HG03060 (cell line): Measurements from ENCODE around the gene BMPR1B.
"Not testable (repeated sequence)": the region's sequence is repeated elsewhere in the genome, so short reads cannot be mapped to it uniquely, and the experiment has no call there.

Source experiments
- ATAC-seq: cut with Tn5 transposase; IDR thresholded peaks from one replicate; pipeline ENCODE4 v1.9.1; 2021; ENCODE audit warnings: low read depth, moderate number of reproducible peaks; ENCODE audit not compliant: unreplicated experiment

Gene BMPR1B

GRCh38 chr4:95017305-95018064, 259.7 kb downstream of the BMPR1B start:
- ATAC-seq, result no peak

GRCh38 chr4:95018785-95019184, 261.0 kb downstream of the BMPR1B start:
- ATAC-seq, result no peak

GRCh38 chr4:95020521-95020920, 262.8 kb downstream of the BMPR1B start:
- ATAC-seq, result no peak

GRCh38 chr4:95021099-95021498, 263.3 kb downstream of the BMPR1B start:
- ATAC-seq, result no peak

DNA sequence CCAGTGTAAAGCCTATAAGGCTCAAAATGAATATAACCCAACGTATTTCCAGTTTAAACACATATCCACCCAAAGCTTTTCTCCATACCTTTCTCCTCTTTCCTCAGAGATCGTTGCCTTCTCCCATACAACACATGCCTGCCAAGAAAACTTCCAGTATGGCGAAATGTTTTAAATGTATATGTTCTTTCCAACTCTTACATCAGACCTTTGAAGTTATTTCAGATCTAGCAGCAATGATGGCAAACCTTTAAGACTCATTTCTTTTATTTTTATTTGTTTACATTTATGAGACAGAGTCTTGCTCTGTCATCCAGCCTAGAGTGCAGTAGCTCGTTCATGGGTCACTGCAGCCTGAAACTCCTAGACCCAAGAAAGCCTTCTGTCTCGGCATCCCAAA, 265.4 kb downstream of the BMPR1B start:
- ATAC-seq, result no peak

DNA sequence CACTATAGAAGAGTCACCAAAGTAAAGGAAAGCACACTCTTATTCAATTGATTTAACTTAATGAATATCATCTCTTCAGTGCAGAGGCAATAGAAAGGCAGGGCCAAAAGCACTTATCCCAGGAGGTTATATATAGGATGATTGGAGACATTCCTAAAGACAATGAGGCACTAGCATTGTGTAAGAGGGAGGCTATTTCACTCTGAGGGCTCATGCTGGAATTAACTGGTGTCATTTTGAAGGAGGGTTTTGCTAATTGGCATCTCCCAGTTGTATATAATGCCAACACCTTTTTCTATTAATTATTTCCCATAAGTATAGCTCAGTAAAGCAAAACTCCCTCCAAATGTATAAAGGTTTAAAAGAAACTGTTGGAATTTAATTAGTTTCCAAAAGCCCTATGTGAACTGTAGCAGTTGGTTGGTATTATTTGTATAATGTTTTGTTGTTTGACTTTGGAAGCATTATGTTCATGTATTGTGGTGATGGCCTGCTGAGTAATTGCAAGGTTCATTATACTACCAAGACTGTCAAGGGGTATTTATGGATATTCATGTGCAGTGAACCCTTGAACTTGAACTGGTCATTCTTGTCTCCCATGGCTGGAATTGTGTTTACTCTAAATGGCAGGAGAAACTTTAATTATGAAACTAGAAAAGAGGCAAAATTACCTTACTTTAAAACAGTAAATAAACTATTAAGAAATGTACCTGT, 270.3 kb downstream of the BMPR1B start:
- ATAC-seq, result no peak

- ATAC-seq, result no peak
Observed at GRCh38 chr4:95038791-95039190, 281.0 kb downstream of the BMPR1B start.

DNA sequence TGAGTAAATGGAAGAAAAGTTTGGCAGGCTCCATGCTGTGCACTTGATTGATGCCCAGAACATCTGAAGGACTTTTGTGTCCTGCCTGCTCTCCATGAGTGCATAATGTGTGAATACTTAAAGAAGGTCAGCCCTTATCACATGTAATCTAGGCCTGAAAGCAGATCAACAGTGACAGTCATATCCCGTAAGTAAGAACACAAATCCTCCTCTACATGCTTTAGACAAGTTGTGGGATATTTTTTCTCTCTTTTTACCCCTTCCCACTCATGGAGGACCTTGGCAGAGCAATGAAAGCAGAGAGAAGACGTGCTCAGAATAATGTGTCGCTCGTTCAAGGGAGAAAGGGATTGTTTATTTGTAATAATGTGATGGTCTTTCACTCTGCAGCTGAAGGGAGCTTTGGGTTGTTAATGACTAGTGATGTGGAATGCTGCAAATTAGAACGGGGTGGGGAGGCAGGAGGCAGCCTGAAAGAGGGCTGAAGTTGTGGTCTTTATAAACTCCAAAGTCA, 286.6 kb downstream of the BMPR1B start:
- no peak for ATAC-seq

- no peak for ATAC-seq
Observed at GRCh38 chr4:95045429-95045828, 287.7 kb downstream of the BMPR1B start.

DNA sequence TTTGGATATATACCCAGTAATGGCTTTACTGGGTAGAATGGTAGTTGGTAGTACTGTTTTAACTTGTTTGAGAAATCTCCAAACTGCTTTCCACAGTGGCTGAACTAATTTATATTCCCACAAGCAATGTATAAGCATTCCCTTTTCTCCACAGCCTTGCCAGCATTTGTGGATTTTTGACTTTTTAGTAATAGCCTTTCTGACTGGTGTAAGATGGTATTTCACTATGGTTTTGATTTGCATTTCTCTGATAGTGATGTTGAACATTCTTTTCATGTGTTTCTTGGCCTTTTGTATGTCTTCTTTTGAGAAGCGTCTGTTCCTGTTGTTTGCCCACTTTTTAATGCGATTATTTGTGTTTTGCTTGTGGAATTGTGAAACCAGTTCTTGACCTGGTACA, 290.5 kb downstream of the BMPR1B start:
- no peak for ATAC-seq

- ATAC-seq, result no peak
Observed at GRCh38 chr4:95049551-95050233, 291.9 kb downstream of the BMPR1B start.

DNA sequence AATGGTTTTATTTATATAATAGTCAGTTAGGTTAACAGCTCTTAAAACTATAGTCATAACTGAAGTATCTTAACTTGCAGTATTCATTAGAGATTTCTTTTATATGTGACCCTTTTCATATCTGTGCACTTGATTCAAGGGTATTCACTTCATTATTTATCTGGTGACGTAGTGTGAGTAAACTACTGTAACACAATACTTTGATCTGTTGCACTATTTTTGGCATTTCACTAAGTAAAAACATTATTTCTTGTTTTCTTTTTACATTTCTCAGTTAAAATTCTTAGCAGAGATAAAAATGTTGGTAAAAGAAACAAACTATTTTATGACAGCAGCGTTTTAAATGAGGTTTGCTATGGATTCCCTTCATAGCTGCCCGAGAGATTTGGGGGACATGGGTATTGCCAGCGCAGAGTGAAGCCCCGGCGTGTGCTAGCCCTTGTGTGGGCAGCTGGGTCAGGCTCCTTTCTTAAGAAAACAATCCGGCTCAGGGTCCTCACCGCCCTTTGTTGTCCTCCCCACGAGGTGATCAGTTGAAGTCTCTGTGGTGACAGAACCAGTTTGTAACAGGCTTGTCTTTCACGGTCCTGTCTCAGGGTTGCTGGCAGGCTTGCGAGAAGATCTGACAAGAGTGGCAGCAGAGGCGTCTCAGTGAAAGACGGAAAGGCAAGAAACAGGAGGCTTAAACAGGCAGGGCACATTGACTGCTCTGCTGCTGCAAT, 293.4 kb downstream of the BMPR1B start:
- ATAC-seq, result no peak

DNA sequence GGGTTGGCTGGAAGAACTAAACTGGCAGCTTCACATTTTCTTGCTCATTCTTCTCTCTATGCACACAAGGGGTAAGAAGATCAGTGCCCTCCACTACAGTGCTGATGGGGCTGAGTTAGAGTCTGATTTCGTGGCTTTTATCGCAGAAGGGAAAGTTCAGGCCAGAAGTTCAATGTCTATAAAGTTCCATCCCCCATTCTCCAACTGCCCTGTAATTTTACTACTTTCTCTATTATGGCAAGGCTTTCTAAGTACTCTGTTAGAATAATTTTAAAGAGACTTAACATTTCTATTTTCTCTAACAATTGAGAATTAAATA, 293.9 kb downstream of the BMPR1B start:
- no peak for ATAC-seq

- no peak for ATAC-seq
Observed at GRCh38 chr4:95058991-95059390, 301.2 kb downstream of the BMPR1B start.

GRCh38 chr4:95059663-95060062, 301.9 kb downstream of the BMPR1B start:
- ATAC-seq, result no peak

DNA sequence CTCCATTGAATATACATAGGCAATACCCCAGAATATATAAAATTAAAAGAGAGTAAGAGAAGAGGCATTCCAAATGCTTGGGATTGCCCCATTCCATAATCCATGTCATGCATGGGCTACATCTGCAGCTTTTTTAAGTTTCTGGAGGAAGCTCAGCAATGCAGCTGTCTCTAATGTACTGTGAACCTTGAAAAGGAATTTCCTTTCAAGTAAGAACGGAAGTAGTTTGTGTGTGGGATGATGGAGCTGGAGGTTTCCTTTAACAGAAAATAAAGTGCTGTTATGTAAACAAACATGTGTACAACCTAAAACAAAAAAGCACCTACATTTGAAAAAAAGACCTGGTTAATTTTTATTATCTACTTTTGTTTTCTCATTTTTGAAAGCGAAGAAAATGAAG, 303.5 kb downstream of the BMPR1B start:
- no peak for ATAC-seq

GRCh38 chr4:95061801-95062200, 304.0 kb downstream of the BMPR1B start:
- not testable (repeated sequence) for ATAC-seq

- no peak for ATAC-seq
Observed at GRCh38 chr4:95066050-95066449, 308.3 kb downstream of the BMPR1B start.

DNA sequence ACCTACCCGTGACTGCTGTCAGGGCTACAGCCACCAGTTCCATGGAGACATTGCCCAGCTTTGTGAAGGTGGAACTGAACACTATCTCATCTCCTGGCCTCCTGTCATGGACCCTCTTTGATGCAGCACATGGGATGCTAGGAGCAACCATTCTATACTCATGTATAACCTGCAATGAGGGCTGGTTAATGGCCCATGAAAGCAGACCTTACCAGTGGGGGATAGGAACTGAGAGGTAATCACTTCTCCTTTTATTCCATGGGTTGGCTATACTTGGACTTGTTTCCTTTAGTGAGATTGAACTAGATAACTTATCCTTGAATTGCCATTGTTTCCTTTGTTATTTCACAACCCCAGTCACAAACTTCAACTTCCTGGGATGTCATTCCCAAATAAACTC, 310.6 kb downstream of the BMPR1B start:
- ATAC-seq, result no peak

DNA sequence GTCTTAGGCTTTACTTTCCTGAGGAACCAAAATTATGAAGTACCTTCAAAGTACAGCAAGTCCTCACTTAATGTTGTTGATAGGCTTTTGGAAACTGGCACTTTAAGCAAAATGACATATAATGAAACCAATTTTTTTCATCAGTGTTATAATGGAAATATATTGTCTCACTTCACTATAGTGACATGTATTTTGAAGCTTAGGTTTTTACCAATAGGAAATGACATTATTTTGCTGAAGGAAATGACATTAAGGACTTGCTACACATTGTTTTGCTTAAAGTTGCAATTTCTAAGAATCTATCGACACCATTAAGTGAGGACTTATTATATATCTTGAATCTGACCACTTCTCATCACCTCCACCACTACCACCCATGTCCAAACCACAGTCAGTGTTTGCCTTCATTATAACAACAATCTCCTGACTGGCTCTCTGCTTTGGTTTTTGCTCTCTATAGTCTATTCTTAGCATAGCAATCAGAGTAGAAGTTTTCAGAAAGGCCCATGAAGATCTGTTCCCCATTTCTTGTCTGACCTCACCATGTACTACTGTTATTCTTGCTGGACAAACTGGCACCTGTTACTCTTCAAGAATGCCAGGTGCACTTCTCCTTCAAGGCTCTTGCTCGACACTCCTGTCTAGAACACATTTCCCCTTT, 311.2 kb downstream of the BMPR1B start:
- ATAC-seq, result no peak
